Upper lobe of right lung (tissue), 1 donor: Measurements from ENCODE around the gene RFX2. TPM values are rescaled to one million over a fixed set of nuclear protein-coding genes. Genes with fewer than 3 reads are reported as not detected.

Experiments
- ATAC-seq: fragments of 200-7000 bp; cut with Tn5 transposase; one replicate; pipeline ENCODE4 v1.9.1; 2020; ENCODE audit warnings: mild to moderate bottlenecking, moderate library complexity
- DNase-seq: peaks from one replicate; pipeline ENCODE4 v3.0.0-alpha.2; 2020
- H3K27ac ChIP-seq: fragments of 200-600 bp; one replicate; pipeline ENCODE4 v1.8.0; 2022
- H3K27me3 ChIP-seq: fragments of 200-600 bp; one replicate; pipeline ENCODE4 v1.8.0; 2022; ENCODE audit warnings: mild to moderate bottlenecking
- H3K36me3 ChIP-seq: fragments of 200-600 bp; one replicate; pipeline ENCODE4 v1.8.0; 2022
- H3K4me1 ChIP-seq: fragments of 200-600 bp; one replicate; pipeline ENCODE4 v1.8.0; 2022
- H3K4me3 ChIP-seq: fragments of 200-600 bp; one replicate; pipeline ENCODE4 v1.8.0; 2022; ENCODE audit warnings: mild to moderate bottlenecking
- H3K9me3 ChIP-seq: fragments of 200-600 bp; one replicate; pipeline ENCODE4 v1.8.0; 2022
- intact Hi-C: fragments of 100-400 bp; cut with DNase I; formaldehyde crosslinking; loops from one replicate; pipeline ENCODE4 v1.11.0; 2022
- total RNA-seq: library from RNA; stranded (reverse); fragmentation: NEBNext Ultra II Directional; extraction: Animal tissue kit (Norgen Biotek cat#: 25700); gene quantifications from one replicate; pipeline ENCODE4 v1.2.1, GENCODE V29; 2021
- TF ChIP-seq, protein P1 (sequence below): fragments of 200-600 bp; IDR thresholded peaks from one replicate; pipeline ENCODE4 v1.8.0; 2022; ENCODE audit warnings: antibody characterized with exemption
- donor health status: DM: no; HTN: yes; CAD: no; lungs with severe emphysema.

Gene RFX2
- total RNA-seq, 1 donor from 2014 or later: 11.7 TPM

DNA sequence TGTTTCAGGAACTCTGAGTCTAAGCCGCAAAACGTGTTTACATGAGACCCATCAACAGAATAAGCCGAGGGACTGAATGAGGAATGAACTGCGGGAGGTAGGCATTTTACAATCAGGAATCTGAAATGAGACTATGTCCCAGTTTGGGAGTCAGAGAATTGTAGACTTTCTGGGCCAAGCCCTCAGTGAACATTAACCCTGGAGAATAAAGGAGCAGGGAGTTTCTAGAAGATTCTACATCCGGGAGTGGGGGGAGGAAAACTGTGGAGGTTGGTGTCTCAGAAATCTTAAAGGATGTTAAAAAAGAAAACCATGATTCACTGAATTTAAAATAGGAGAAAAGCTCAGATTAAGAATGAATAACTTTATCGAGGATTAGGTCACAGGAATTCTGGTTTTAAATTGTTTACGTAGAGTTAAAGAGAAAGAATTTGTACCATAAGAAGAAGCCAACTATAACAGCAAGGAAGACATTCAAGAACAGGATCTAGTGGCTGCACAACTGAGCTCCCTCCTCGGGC, 18.5 kb downstream of the RFX2 start:
- Histone ChIP-seq H3K4me1 (peaks cover 46% of the 10 kb centered on the region), H3K36me3 (no peaks in the 10 kb centered on the region), H3K9me3 (no peaks in the 10 kb centered on the region), H3K27ac (peak overlapping the region; percentile 91), H3K27me3 (no peaks in the 10 kb centered on the region), H3K4me3 (peak overlapping the region; percentile 36)
- DNase-seq: no peak
- TF ChIP-seq, protein P1, sequence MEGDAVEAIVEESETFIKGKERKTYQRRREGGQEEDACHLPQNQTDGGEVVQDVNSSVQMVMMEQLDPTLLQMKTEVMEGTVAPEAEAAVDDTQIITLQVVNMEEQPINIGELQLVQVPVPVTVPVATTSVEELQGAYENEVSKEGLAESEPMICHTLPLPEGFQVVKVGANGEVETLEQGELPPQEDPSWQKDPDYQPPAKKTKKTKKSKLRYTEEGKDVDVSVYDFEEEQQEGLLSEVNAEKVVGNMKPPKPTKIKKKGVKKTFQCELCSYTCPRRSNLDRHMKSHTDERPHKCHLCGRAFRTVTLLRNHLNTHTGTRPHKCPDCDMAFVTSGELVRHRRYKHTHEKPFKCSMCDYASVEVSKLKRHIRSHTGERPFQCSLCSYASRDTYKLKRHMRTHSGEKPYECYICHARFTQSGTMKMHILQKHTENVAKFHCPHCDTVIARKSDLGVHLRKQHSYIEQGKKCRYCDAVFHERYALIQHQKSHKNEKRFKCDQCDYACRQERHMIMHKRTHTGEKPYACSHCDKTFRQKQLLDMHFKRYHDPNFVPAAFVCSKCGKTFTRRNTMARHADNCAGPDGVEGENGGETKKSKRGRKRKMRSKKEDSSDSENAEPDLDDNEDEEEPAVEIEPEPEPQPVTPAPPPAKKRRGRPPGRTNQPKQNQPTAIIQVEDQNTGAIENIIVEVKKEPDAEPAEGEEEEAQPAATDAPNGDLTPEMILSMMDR: no peak
- no peak for ATAC-seq
- intact Hi-C loops: no loop called here

GRCh38 chr19:6090634-6091033, 19.7 kb downstream of the RFX2 start:
- intact Hi-C loops: no loop called here
- H3K27me3 ChIP-seq: no peaks in the 10 kb centered on the region
- H3K4me3 ChIP-seq: no peak overlapping the region
- TF ChIP-seq, protein P1: no peak
- no peak overlapping the region for H3K27ac ChIP-seq
- no peaks in the 10 kb centered on the region for H3K36me3 ChIP-seq
- H3K9me3 ChIP-seq: no peaks in the 10 kb centered on the region
- no peak for DNase-seq
- peaks cover 47% of the 10 kb centered on the region for H3K4me1 ChIP-seq
- ATAC-seq: no peak

- Histone ChIP-seq H3K9me3 (no peaks in the 10 kb centered on the region), H3K27me3 (no peaks in the 10 kb centered on the region), H3K27ac (peak overlapping the region; percentile 78), H3K4me3 (no peak overlapping the region), H3K4me1 (peaks cover 46% of the 10 kb centered on the region), H3K36me3 (no peaks in the 10 kb centered on the region)
- TF ChIP-seq, protein P1: no peak
- ATAC-seq (no peak), DNase-seq (no peak)
- intact Hi-C loops: no loop called here
Measured at GRCh38 chr19:6088602-6089049, 21.7 kb downstream of the RFX2 start.

GRCh38 chr19:6087074-6087571, 23.2 kb downstream of the RFX2 start:
- peak; percentile 52 for DNase-seq
- H3K4me1 ChIP-seq: peaks cover 35% of the 10 kb centered on the region
- H3K4me3 ChIP-seq: no peak overlapping the region
- no peaks in the 10 kb centered on the region for H3K9me3 ChIP-seq
- peak overlapping the region; percentile 78 for H3K27ac ChIP-seq
- peak; percentile 35 for ATAC-seq
- H3K27me3 ChIP-seq: no peaks in the 10 kb centered on the region
- no peaks in the 10 kb centered on the region for H3K36me3 ChIP-seq
- intact Hi-C loops: no loop called here
- TF ChIP-seq, protein P1: no peak

DNA sequence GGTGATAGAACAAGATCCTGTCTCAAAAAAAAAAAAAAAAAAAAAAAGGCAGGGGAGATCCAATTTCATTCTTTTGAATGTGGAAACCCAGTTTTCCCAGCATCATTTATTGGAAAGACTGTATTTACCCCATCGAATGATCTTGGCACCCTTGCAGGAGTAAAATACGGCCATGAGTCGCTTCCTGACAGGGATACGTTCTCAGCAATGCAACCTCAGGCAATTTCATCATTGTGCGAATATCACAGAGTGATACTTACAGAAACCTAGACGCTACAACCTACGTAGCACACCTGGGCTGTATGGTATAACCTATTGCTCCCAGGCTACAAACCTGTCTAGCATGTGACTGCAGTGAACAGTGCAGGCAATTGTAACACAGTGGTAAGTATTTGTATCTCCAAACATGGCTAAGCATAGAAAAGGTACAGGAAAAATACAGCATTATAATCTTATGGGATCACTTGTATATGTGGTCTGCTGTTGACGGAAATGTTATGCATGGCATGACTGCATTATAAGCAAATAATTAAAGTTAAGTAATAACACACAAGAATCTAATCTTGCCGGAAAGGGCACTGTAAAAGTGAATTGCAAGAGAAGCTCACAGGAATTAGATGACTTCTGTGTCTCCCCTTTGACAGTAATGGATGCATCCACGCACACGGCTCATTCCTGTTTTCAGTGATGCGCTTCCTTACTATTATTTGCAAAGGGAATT, 24.1 kb downstream of the RFX2 start:
- TF ChIP-seq, protein P1: no peak
- H3K27ac ChIP-seq: no peak overlapping the region
- no peak overlapping the region for H3K4me3 ChIP-seq
- intact Hi-C loops: no loop called here
- H3K36me3 ChIP-seq: no peaks in the 10 kb centered on the region
- H3K4me1 ChIP-seq: peaks cover 26% of the 10 kb centered on the region
- ATAC-seq (no peak), DNase-seq (no peak)
- no peaks in the 10 kb centered on the region for H3K9me3 ChIP-seq
- no peaks in the 10 kb centered on the region for H3K27me3 ChIP-seq
